HEK293 (cell line): ENCODE results near the gene PTPRN2.

Source experiments
- CTCF ChIA-PET: fragments of 350-600 bp; formaldehyde crosslinking; extraction: SDS; loops from one replicate; lab custom pipeline; 2021; ENCODE audit warnings: antibody characterized with exemption; lab: Yijun Ruan, JAX
- POLR2A ChIA-PET: fragments of 300-600 bp; formaldehyde crosslinking; extraction: SDS; loops from one replicate; lab custom pipeline; 2020; ENCODE audit warnings: antibody characterized with exemption, inconsistent platforms; lab: Yijun Ruan, JAX
- H3K27ac ChIP-seq: fragments of 200-500 bp; sonication (Bioruptor generic); 2 replicates; pipeline ENCODE4 v1.5.1; 2014; ENCODE audit warnings: low read depth, low read length, control low read depth, inconsistent platforms; ENCODE audit errors: extremely low read depth
- H3K36me3 ChIP-seq, 2 experiments: fragments of 200-500 bp in 1 of 2; sonication (Bioruptor generic) in 1 of 2; 1 replicate in 1 of 2; 2 replicates in 1 of 2; pipeline ENCODE4 v1.5.1; 2014 to 2017; ENCODE audit warnings: inconsistent platforms in 2 of 2, low read length in 2 of 2; ENCODE audit not compliant: control insufficient read depth in 2 of 2, insufficient read depth in 1 of 2
- H3K4me1 ChIP-seq: fragments of 200-500 bp; sonication (Bioruptor generic); 2 replicates; pipeline ENCODE4 v1.5.1; 2014; ENCODE audit warnings: mild to moderate bottlenecking, low read length, inconsistent platforms; ENCODE audit not compliant: control insufficient read depth, insufficient read depth
- H3K4me3 ChIP-seq: 2 replicates; pipeline ENCODE4 v1.5.1; 2011; ENCODE audit warnings: low read depth, mild to moderate bottlenecking, control low read depth, low read length, moderate library complexity
- H3K9me3 ChIP-seq: fragments of 200-500 bp; sonication (Bioruptor generic); 2 replicates; pipeline ENCODE4 v1.5.1; 2014; ENCODE audit warnings: low read depth, low read length, inconsistent platforms; ENCODE audit not compliant: control insufficient read depth, insufficient read depth
- KLF17 ChIP-seq: fragments of 450-650 bp; formaldehyde crosslinking; IDR thresholded peaks from 2 replicates; pipeline ENCODE4 v1.5.1; 2016; ENCODE audit warnings: missing biosample characterization, missing genetic modification characterization
- KLF9 ChIP-seq: fragments of 450-650 bp; formaldehyde crosslinking; IDR thresholded peaks from 2 replicates; pipeline ENCODE4 v1.5.1; 2016; ENCODE audit warnings: missing biosample characterization, missing genetic modification characterization, low read depth
- PRDM1 ChIP-seq: fragments of 450-650 bp; formaldehyde crosslinking; IDR thresholded peaks from 2 replicates; pipeline ENCODE4; 2016; ENCODE audit warnings: missing biosample characterization, missing genetic modification characterization
- SCRT1 ChIP-seq: fragments of 450-650 bp; formaldehyde crosslinking; IDR thresholded peaks from 2 replicates; pipeline ENCODE4 v1.5.1; 2016; ENCODE audit warnings: missing biosample characterization, missing genetic modification characterization, borderline replicate concordance
- SCRT2 ChIP-seq: fragments of 450-650 bp; formaldehyde crosslinking; IDR thresholded peaks from 2 replicates; pipeline ENCODE4 v1.5.1; 2016; ENCODE audit warnings: missing biosample characterization, missing genetic modification characterization
- SP3 ChIP-seq: fragments of 450-650 bp; formaldehyde crosslinking; IDR thresholded peaks from 2 replicates; pipeline ENCODE4 v1.5.1; 2016; ENCODE audit warnings: missing biosample characterization, missing genetic modification characterization
- TCF7L2 ChIP-seq: IDR thresholded peaks from 2 replicates; pipeline ENCODE4 v1.6.1; 2011; ENCODE audit warnings: low read depth, mild to moderate bottlenecking, inconsistent platforms, low read length, moderate library complexity, borderline replicate concordance
- ZBTB10 ChIP-seq: fragments of 450-650 bp; formaldehyde crosslinking; IDR thresholded peaks from 2 replicates; pipeline ENCODE4 v1.5.1; 2016; ENCODE audit warnings: missing biosample characterization, missing genetic modification characterization
- ZBTB48 ChIP-seq: fragments of 450-650 bp; formaldehyde crosslinking; IDR thresholded peaks from 2 replicates; pipeline ENCODE4 v1.5.1; 2016; ENCODE audit warnings: missing biosample characterization, missing genetic modification characterization
- ZBTB6 ChIP-seq: fragments of 450-650 bp; formaldehyde crosslinking; IDR thresholded peaks from 2 replicates; pipeline ENCODE4 v1.5.1; 2017; ENCODE audit warnings: missing biosample characterization, missing genetic modification characterization
- ZBTB8A ChIP-seq: fragments of 450-650 bp; formaldehyde crosslinking; IDR thresholded peaks from 2 replicates; pipeline ENCODE4 v1.5.1; 2016; ENCODE audit warnings: missing biosample characterization, missing genetic modification characterization
- ZNF16 ChIP-seq: fragments of 450-650 bp; formaldehyde crosslinking; IDR thresholded peaks from 2 replicates; pipeline ENCODE4 v1.5.1; 2016; ENCODE audit warnings: low read depth, missing biosample characterization, missing genetic modification characterization
- ZNF223 ChIP-seq: fragments of 450-650 bp; formaldehyde crosslinking; IDR thresholded peaks from 2 replicates; pipeline ENCODE4 v1.5.1; 2016; ENCODE audit warnings: missing biosample characterization, missing genetic modification characterization
- ZNF341 ChIP-seq: fragments of 450-650 bp; formaldehyde crosslinking; IDR thresholded peaks from 2 replicates; pipeline ENCODE4; 2016; ENCODE audit warnings: low read depth, missing biosample characterization, missing genetic modification characterization
- ZNF362 ChIP-seq: fragments of 450-650 bp; formaldehyde crosslinking; IDR thresholded peaks from 2 replicates; pipeline ENCODE4 v1.5.1; 2016; ENCODE audit warnings: missing biosample characterization, missing genetic modification characterization
- ZNF416 ChIP-seq: fragments of 450-650 bp; formaldehyde crosslinking; IDR thresholded peaks from 2 replicates; pipeline ENCODE4 v1.5.1; 2016; ENCODE audit warnings: missing biosample characterization, missing genetic modification characterization
- ZNF501 ChIP-seq: fragments of 450-650 bp; formaldehyde crosslinking; IDR thresholded peaks from 2 replicates; pipeline ENCODE4 v1.5.1; 2016; ENCODE audit warnings: missing biosample characterization, missing genetic modification characterization
- ZNF521 ChIP-seq: fragments of 450-650 bp; formaldehyde crosslinking; IDR thresholded peaks from 2 replicates; pipeline ENCODE4 v1.5.1; 2017; ENCODE audit warnings: missing biosample characterization, mild to moderate bottlenecking, missing genetic modification characterization
- ZNF560 ChIP-seq: fragments of 450-650 bp; formaldehyde crosslinking; IDR thresholded peaks from 2 replicates; pipeline ENCODE4 v1.5.1; 2017; ENCODE audit warnings: missing biosample characterization, missing genetic modification characterization, borderline replicate concordance
- ZNF610 ChIP-seq: fragments of 450-650 bp; formaldehyde crosslinking; IDR thresholded peaks from 2 replicates; pipeline ENCODE4 v1.5.1; 2016; ENCODE audit warnings: missing biosample characterization, missing genetic modification characterization, borderline replicate concordance
- ZNF629 ChIP-seq: fragments of 450-650 bp; formaldehyde crosslinking; IDR thresholded peaks from 2 replicates; pipeline ENCODE4 v1.5.1; 2017; ENCODE audit warnings: missing biosample characterization, missing genetic modification characterization
- ZNF645 ChIP-seq: fragments of 450-650 bp; formaldehyde crosslinking; IDR thresholded peaks from 2 replicates; pipeline ENCODE4; 2016; ENCODE audit warnings: missing biosample characterization, missing genetic modification characterization
- ZNF747 ChIP-seq: fragments of 450-650 bp; formaldehyde crosslinking; IDR thresholded peaks from 2 replicates; pipeline ENCODE4 v1.5.1; 2016; ENCODE audit warnings: missing biosample characterization, missing genetic modification characterization
- ZNF76 ChIP-seq: fragments of 450-650 bp; formaldehyde crosslinking; IDR thresholded peaks from 2 replicates; pipeline ENCODE4; 2016; ENCODE audit warnings: low read depth, missing biosample characterization, missing genetic modification characterization, borderline replicate concordance
- ZXDB ChIP-seq: fragments of 450-650 bp; formaldehyde crosslinking; IDR thresholded peaks from 2 replicates; pipeline ENCODE4 v1.5.1; 2016; ENCODE audit warnings: missing biosample characterization, missing genetic modification characterization

The PTPRN2 gene

GRCh38 chr7:158393926-158394625, 193.5 kb downstream of the PTPRN2 start:
- H3K27ac ChIP-seq, result no peak overlapping the region
- H3K4me1 ChIP-seq, result no peaks in the 10 kb centered on the region
- no peaks in the 10 kb centered on the region for H3K36me3 ChIP-seq
- no peaks in the 10 kb centered on the region for H3K9me3 ChIP-seq
- ChIA-PET POLR2A (no interaction called here), CTCF (interaction anchor here (0.6 to 1.0 kb wide), 3 partner anchors 9 to 1049 kb away, joined by 3 to 4 read pairs (median 3); no protein-coding TSS in a partner anchor)
- TF ChIP-seq KLF17 (tag by site-specific recombination) (no peak), SCRT1 (tag by site-specific recombination) (peak; percentile 83), SCRT2 (peak; percentile 70; the same call in 1 of the 2 replicates)
- no peak overlapping the region for H3K4me3 ChIP-seq

- no peak overlapping the region for H3K4me3 ChIP-seq
- CTCF ChIA-PET, result no interaction called here
- TF ChIP-seq ZNF521 (tag by site-specific recombination) (no peak), ZNF629 (tag by site-specific recombination) (no peak), ZBTB48 (no peak)
- TF ChIP-seq, all 188 proteins: peak for 0
- Histone ChIP-seq H3K9me3 (no peaks in the 10 kb centered on the region), H3K36me3 (no peaks in the 10 kb centered on the region), H3K4me1 (no peaks in the 10 kb centered on the region), H3K27ac (no peak overlapping the region)
- POLR2A ChIA-PET, result no interaction called here
Measured at GRCh38 chr7:158392251-158392650, 195.4 kb downstream of the PTPRN2 start.

GRCh38 chr7:158391541-158391940, 196.1 kb downstream of the PTPRN2 start:
- POLR2A ChIA-PET, result no interaction called here
- H3K4me3 ChIP-seq, result no peak overlapping the region
- H3K4me1 ChIP-seq, result no peaks in the 10 kb centered on the region
- H3K36me3 ChIP-seq, result no peaks in the 10 kb centered on the region
- CTCF ChIA-PET, result interaction anchor here (0.6 kb wide), 1 partner anchor 702 kb away, joined by 3 read pairs; no protein-coding TSS in a partner anchor
- no peak overlapping the region for H3K27ac ChIP-seq
- H3K9me3 ChIP-seq, result no peaks in the 10 kb centered on the region
- TF ChIP-seq ZNF747 (tag by site-specific recombination), result no peak
- no peak for TF ChIP-seq PRDM1 (tag by site-specific recombination)
- no peak for TF ChIP-seq ZNF362
- TF ChIP-seq ZNF610 (tag by site-specific recombination), result no peak
- TF ChIP-seq ZNF16, result no peak
- TF ChIP-seq ZNF645 (tag by site-specific recombination), result no peak
- TF ChIP-seq ZBTB8A, result no peak
- no peak for TF ChIP-seq ZNF560 (tag by site-specific recombination)
- TF ChIP-seq ZNF416 (tag by site-specific recombination), result no peak
- no peak for TF ChIP-seq ZNF341
- no peak for TF ChIP-seq ZNF223 (tag by site-specific recombination)
- no peak for TF ChIP-seq ZBTB6 (tag by site-specific recombination)
- no peak for TF ChIP-seq SP3 (tag by site-specific recombination)
- no peak for TF ChIP-seq ZNF76 (tag by site-specific recombination)
- no peak for TF ChIP-seq TCF7L2
- no peak for TF ChIP-seq ZBTB10 (tag by site-specific recombination)
- no peak for TF ChIP-seq ZNF501 (tag by site-specific recombination)
- TF ChIP-seq KLF9 (tag by site-specific recombination), result no peak
- no peak for TF ChIP-seq ZXDB
